AG08395 (cell line): ENCODE results near the gene FNDC3B.

Experiments
- DNase-seq: peaks from one replicate; pipeline ENCODE4 v3.0.0; 2012; ENCODE audit warnings: mixed read lengths, low spot score

FNDC3B gene

GRCh38 chr3:172266103-172266502, 226.7 kb downstream of the FNDC3B start:
- DNase-seq: no peak

DNA sequence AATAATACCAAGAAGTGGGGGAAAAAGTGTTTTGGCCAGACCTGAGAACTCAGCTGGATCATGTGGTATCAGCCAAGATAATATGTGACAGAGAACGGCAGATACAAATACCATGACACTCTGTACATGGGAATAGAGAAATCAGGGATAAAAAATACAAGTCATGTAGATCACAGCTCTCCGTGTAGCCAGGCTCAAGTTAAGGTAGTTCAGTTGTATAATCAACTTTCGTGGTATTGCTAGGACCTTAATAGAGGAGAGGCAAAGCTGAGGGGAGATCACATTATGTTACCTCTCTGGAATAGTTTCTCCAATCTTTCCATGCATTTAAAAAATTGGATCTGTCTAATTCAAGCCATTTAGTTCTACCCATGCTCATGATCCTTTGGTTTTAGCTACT, 229.0 kb downstream of the FNDC3B start:
- DNase-seq: no peak

- no peak for DNase-seq
These were observed 229.5 kb downstream of the FNDC3B start for GRCh38 chr3:172268868-172269267.

GRCh38 chr3:172270557-172271166, 231.3 kb downstream of the FNDC3B start:
- DNase-seq: no peak

DNA sequence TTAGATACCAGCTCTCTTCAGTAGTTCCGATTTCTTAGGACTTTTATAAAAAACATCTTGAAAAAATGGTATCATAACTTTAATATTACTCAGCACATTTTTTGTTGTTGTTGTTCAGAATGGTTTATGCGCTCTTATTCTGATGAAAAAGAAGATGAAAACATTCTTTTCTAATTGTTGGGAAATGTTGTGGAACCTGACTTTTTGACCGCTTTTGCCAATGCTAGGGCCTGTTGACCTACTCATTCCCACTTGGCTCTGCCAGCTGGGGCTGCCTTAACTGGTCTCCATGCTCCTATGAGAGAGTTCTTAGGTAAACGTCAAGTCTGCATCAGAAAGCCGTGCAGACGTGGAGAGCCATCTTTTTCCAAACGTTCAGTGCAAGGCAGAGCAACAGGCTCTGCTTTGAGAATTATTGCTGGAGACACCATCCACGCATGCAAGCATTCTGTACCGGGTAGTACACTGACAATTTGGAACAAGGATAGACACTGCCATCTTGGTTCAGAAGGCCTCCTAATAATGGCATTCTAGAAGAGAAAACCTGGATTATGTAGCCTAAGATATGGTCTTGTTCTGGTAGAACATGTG, 232.1 kb downstream of the FNDC3B start:
- no peak for DNase-seq

- DNase-seq: peak; percentile 35
These were observed 233.3 kb downstream of the FNDC3B start for GRCh38 chr3:172272698-172273097.

DNA sequence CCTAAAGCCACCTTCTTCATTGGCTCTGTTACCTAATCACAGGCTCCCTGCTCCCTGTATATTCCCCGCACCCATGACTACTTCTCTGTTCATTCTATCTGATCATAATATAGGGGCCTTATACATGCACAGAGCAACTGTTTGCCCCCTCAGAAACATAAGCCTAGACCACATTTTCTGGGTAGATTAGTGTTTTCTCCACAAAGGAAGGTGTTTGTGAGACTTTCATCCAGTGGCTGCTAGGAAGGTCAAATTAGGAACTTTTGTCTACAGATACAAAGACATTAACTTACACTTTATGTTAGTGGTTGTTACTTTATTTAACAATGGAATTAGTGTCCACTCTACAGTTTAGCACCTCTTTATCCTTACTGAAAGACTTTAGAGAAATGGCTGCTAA, 234.0 kb downstream of the FNDC3B start:
- no peak for DNase-seq

DNA sequence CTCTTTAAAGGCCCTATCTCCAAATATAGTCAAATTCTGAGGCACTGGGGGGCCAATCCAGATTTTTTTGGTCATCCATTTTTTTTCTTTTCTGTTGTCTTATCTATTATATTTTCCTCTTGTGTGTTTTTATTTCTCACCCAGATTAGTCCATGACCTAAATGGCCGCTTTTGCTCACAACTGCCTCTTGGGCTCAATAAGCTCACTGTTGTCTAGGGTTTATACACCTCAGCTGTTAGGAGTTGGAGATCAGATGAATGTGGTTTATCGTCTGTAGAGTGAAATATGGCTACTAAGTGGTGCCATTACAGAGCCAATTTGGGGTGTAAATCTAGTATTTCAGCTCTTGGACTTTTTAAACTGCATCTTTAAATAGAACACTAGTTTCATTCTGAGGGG, 235.5 kb downstream of the FNDC3B start:
- no peak for DNase-seq

- DNase-seq: no peak
These were observed 236.2 kb downstream of the FNDC3B start for GRCh38 chr3:172275586-172275985.

DNA sequence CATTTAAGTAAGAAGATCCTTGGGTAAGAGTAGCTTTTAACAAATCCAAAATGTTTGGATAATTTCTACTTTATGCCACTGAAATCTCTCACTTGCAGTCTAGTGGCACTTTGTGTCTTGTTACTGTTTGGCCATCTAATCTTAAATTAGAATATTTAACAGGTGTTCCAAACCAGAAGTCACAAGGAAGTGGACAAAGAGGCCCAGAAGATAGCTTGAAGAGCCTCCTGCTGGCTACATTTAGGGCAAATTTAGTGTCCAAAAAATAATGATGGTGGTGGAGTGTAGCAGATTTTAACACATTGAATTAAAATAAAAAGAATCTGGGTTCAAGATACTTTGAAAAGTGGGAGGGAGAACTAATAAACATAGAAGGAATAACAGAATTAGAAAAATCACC, 236.7 kb downstream of the FNDC3B start:
- DNase-seq: no peak

DNA sequence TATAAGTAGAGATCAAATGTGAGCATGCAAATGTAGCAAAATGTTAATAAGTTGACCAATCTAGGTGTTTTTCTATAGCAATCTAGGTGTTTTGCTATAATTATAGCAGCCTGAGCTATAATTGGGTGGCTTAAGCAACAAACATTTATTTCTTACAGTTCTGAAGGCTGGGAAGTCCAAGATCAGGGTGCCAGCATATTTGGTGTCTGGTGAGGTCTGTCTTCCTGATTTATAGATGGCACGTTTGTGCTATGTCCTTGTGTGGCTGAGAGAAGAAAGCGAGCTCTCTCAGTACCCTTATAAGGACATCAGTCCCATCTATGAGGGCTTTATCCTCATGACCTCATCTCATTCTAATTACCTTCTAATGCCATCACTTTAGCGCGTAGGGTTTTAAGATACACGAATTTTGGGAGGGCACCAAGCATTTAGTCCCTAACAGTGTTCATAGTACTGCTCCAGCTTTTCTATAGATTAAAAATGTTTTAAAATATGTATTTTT, 237.8 kb downstream of the FNDC3B start:
- DNase-seq: no peak

DNA sequence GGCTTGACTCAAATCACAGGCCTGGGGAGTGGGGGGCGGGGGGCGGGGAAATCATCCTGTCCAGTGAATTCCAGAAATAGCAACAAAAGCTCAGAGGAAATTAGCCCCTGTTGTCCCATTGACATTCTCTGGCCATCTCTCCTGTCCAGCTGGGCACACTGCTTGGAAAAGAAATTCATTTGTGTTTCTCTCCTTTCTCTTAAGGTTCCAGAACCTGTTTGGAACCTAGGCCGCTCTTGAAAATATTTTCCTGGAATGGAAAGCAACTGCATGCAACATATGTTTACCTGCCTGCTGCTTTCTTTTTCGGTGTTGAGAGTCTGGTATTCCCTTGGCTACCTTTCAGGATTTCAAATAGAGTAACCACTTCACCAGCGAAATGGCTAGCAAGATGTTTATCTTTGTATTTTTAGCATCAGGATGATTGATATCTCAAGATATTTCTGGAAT, 239.8 kb downstream of the FNDC3B start:
- no peak for DNase-seq

GRCh38 chr3:172279974-172280373, 240.6 kb downstream of the FNDC3B start:
- DNase-seq: no peak

DNA sequence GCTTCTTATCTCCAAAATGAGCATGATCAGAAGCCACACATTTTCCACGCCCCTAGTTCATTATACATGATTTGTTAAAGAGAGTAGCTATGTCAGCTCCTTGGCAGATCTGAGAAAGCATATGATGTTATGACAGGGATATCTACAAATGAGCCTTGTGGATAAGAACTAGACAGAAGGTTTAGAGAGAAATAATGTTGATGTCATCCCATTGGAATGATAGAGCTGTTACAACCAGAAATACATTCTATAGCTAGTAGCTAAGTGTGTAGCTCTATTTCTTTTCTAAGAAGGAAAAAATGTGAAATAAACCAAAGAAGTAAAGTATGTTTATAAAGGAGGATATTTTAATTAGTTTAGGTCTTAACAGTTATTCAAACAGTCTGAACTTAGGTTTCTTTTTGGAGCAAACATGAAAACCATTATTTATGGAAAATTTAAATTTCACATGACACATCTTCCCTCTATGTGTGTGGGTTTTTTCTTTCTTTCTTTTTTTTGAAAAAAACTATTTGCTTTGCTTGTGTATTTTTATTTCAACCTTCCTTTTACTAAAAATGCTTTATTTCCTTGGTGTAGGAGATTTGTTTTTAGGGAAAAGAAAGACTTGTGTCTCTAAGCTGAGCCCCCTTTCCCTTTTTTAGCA, 241.2 kb downstream of the FNDC3B start:
- peak; percentile 51 for DNase-seq

DNA sequence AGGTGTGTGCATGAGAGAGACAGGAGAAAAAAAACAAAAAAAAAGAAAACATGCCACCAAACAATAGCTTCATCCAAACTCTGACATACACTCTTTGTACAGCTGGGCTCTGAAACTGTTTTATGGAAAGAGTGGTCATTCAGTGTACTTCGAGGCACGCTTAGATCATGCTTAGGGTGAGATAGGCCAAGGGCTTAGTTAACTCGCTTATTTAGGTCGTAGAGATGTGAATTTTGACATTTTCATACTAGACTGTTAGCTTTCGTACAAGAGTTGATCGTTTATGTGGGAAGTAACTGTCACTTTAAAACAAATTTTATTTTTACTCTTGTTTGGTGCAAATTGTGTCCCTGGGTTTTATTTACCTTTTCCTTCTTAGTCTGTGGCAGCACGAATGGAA, 242.5 kb downstream of the FNDC3B start:
- DNase-seq: no peak

GRCh38 chr3:172282850-172283249, 243.5 kb downstream of the FNDC3B start:
- no peak for DNase-seq

GRCh38 chr3:172283841-172284357, 244.5 kb downstream of the FNDC3B start:
- DNase-seq: no peak

DNA sequence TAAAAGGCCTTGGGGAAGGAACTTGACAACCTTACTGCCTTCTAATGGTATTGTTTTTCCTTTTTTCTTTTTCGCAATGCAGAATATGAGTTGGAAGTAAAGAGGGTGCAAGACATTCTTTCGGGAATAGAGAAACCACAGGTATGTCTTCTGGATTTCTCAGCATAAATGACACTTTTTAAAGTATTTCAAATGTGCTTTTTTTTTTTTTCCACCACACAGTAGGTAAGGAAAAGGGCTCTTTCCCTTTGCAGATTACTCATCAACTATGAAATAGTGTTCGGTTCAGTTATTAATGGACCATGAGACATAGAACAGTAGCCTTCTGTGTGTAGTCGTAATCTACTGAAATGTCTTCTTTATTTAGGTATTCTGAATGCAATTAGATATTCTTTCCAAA, 246.5 kb downstream of the FNDC3B start:
- peak; percentile 28 for DNase-seq

GRCh38 chr3:172286548-172287148, 247.3 kb downstream of the FNDC3B start:
- no peak for DNase-seq

DNA sequence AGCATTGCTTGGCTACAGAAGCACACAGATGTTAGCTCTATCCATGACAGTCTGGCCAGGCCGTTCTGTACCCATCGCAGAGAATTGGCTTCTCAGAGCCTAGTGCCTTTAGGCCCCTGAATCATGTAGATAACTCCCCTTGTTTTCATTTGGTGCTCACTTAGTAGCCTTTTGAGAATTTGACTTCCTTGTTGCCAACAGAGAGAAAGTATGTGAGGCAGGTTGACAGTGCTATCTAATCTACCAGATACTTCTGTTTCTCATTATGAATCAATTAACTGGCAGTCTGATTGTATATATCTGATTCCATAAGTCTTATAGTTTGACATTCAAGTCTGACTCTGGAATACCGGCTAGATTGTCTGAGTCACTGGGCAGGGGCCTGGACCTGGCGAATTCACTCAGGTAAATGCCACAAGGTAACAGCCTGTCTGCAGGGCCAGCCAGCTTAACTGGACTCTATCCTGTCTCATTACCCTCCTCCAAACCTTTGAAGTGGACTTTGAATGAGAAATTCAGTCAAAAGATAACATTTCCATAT, 248.6 kb downstream of the FNDC3B start:
- DNase-seq: no peak

GRCh38 chr3:172288651-172289050, 249.3 kb downstream of the FNDC3B start:
- DNase-seq: no peak

DNA sequence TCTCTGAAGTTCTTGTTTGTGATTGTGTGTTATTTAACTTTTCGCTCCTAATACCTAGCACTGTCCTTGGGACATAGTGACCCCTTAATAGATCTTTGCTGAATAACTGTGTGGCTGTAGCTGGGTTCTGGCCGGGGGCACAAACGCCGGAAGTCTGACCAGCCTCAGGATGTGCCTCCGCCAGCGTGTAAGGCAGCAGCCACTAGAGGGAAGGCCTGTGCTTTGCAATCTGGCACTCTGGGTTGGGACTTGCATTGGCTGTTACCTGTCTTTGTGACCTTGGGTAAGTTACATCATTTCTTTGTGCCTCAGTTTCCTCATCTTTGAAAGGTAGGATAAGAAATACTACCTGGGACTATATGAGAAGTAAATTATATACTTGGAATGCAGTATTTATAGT, 250.2 kb downstream of the FNDC3B start:
- no peak for DNase-seq

- DNase-seq: no peak
These were observed 251.1 kb downstream of the FNDC3B start for GRCh38 chr3:172290457-172290856.
